COLO668 (cell line): ENCODE measurements around the gene CDKN2AIP.
"Not testable (repeated sequence)": the region's sequence is repeated elsewhere in the genome, so short reads cannot be mapped to it uniquely, and the experiment has no call there.

Experiments used
- DNase-seq: peaks from one replicate; lab custom pipeline; 2025; ENCODE audit not compliant: unreplicated experiment; lab: John Stamatoyannopoulos, UW

Gene CDKN2AIP

DNA sequence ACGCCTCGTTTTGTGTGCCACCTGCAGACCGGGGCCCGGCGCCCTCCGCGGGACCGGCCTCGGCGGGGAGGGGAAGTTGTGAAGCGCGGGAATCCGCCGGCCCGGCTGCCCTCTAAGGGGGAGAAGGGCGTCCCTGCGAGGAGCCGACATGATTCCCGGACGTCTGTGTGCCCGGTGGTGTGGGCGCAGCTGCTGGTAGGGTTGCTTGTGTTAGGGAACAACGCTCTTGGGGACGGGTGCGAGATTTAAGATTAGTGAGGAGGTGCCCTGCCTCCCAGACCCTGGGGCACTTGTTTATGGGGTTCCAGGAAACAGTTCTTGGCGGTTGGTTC, 627 bp downstream of the CDKN2AIP start:
- DNase-seq, result peak; percentile 71

- no peak for DNase-seq
Observed at GRCh38 chr4:183447646-183448045, 3.2 kb downstream of the CDKN2AIP start.

GRCh38 chr4:183448436-183448835, 4.0 kb downstream of the CDKN2AIP start:
- no peak for DNase-seq

GRCh38 chr4:183449193-183449882, 4.9 kb downstream of the CDKN2AIP start:
- DNase-seq, result no peak

GRCh38 chr4:183450108-183450507, 5.7 kb downstream of the CDKN2AIP start:
- DNase-seq, result no peak

- no peak for DNase-seq
Observed at GRCh38 chr4:183455431-183456195, 11.2 kb downstream of the CDKN2AIP start.

DNA sequence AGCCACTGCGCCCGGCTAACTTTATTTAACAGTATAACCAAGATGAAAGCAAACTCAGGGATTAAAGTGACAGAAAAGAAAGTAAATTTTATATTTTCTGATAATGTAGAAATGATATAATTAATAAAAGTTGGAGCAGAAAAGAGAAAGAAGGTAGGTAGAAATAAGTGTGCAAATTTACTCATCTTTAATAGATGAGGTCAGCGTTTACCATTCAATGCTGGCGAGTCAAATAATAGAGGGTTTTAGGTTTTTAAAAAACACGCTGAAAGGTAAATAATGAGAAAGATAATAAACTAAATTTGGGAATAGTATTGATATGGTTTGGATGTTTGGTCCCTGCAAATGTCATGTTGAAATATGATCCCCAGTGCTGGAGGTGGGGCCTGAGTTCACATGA, 13.6 kb downstream of the CDKN2AIP start:
- DNase-seq, result no peak

- not testable (repeated sequence) for DNase-seq
Observed at GRCh38 chr4:183463903-183464619, 19.6 kb downstream of the CDKN2AIP start.

DNA sequence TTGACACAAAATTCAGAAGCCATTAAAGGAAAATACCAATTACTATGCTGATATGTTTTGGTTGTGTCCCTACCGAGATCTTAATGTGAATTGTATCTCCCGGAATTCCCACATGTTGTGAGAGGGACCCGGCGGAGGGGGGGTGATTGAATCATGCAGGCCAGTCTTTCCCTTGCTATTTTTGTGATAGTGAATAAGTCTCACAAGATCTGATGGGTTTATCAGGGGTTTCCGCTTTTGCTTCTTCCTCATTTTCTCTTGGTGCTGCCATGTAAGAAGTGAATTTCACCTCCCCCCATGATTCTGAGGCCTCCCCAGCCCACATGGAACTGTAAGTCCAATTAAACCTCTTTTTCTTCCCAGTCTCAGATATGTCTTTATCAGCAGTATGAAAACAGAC, 21.4 kb downstream of the CDKN2AIP start:
- DNase-seq, result not testable (repeated sequence)

- no peak for DNase-seq
Observed at GRCh38 chr4:183467246-183467645, 22.8 kb downstream of the CDKN2AIP start.

DNA sequence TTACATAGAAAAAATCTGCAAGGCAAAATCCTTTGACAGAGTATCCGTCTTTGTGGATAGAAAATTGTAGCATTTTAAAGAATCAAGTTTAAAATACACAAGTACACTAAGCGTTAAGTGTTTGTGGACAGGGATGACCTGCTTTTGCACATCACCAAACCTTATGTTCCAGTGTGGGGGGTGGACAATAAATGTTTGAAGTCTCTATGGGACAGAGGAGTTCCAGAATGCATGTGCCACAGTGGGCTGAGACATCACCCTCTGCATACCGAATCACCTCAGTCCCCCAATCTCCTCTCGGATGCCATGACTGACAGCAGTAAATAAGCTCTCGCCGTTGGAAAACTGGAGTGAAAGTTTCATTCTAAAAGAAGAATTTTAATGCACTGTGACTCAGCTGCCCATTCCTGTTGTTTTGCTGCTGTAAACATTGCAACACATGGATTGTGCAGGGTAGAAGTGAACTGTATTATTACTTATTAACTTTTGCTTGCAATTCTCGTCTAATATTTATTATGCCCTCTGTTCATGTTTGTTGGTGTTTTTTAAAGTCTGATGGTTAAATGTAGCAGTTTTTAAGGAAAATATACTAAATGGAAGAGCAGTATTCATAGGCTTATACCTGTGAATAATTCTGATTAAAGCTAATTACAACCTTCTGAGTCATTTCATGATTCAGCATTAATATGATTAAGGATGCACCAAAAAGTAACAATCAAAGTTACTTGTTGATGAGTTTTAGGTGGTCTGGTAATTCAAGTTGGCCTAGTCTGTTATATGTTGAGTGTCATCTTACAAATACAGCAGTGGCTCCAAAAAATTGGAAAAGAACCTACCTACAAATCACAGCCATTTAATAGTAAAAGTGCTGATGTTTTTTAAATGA, 24.0 kb downstream of the CDKN2AIP start:
- no peak for DNase-seq

DNA sequence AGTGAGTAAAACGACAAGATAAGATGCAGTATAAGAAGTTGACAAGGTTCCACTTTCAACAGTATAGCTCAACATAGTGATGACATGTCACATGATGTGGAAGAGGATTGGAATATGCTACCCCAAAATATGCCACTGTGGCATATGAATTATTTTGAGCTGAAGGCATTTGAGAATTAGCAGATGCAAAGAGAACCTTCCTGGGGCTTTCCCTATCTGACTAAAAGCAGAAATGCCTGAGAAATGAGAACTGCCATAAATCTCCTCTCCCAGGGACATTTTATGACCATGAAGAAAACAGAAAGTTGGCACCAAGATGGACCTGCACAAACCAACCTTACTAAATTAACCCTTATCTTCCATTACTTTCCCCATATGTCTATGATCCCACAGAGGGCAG, 24.8 kb downstream of the CDKN2AIP start:
- no peak for DNase-seq

GRCh38 chr4:183469936-183470335, 25.5 kb downstream of the CDKN2AIP start:
- DNase-seq, result no peak

DNA sequence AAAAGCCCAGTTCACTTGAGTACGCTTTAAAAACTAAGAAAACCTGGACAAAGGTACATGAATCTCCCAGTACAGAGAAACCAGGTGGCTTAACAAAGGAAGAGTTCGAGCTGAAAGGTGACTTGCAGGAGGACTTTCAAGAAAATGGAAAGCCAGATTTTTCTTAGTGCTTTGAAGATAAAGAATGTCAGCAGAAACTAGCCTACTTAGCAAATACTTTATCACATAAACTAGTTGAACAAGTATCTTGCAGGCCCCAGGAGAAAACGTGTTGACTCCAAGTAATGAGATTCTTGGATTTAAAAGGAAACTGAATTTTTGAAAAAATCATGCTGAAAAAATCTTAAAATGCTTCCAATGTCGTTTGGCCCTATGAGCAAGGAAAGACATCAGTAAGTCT, 26.4 kb downstream of the CDKN2AIP start:
- no peak for DNase-seq

DNA sequence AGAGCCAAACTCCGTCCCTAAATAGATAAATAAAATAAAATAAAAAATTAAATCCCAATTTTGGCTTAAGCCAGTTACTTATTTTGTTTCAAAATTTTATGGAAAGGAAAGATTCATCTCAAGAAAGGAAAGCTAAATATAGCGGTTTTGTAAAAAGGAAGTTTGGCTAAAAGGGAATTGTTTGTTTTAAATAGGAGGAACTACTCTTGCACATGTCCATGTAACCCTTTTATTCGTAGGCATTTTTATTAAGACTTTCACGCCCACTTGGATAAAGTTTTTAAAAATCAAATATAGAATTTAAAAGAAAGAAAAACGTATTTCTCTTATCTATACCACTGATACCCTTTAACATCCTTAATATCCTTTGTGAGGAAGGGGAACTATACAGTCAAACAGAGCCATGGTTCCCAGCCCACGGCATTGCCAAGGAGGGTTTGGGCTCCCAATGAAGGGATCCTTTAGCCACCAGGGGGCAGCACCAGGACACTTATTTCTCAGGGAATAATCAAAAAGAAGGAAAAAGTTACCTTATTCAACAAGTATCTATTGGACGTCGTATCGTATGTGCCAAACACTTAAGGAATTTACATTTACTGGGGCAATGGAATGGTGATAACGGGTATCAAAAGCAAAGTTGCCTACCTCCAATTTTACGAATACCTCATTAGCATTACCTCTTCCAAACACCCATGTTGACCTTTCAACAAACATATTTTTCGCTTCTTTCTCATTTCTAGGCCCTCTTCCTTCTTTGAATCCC, 27.7 kb downstream of the CDKN2AIP start:
- DNase-seq, result peak; percentile 77

GRCh38 chr4:183478123-183478522, 33.7 kb downstream of the CDKN2AIP start:
- DNase-seq, result no peak

DNA sequence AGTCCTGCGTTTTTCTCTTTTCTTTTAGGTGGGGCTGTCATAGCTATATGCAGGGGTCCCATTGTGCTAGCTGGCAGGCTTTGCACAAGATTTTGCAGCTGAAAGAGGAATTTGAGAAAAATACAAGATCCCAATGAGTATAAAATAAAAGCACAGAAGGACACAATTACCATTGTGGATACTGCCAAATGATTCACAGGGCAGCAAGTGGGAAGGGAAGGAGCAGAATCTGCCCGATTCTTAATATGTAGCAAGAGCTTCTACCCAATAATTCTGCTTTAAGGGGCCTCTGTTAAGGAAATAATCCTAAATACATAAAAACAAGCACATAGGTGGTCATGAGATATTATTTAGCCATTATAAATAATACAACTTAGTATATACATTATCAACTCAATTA, 34.5 kb downstream of the CDKN2AIP start:
- DNase-seq, result no peak

- not testable (repeated sequence) for DNase-seq
Observed at GRCh38 chr4:183482515-183483095, 38.2 kb downstream of the CDKN2AIP start.

GRCh38 chr4:183483997-183484396, 39.6 kb downstream of the CDKN2AIP start:
- DNase-seq, result no peak
